Prostate gland (tissue), 2 donors: ENCODE results near the gene HSF4. TPM values are rescaled to one million over a fixed set of nuclear protein-coding genes. Genes with fewer than 3 reads are reported as not detected.

Experiments used
- DNase-seq: peaks from one replicate; pipeline ENCODE4 v3.0.0-alpha.2; 2019; ENCODE audit warnings: low spot score
- H3K27ac ChIP-seq, 2 donors: fragments of 200-600 bp; sonication (generic); 2 replicates each; pipeline ENCODE4 v1.5.1; 2017 to 2019
- H3K27me3 ChIP-seq: fragments of 200-600 bp; sonication (generic); replicated peaks from 2 replicates; pipeline ENCODE4 v1.5.1; 2019; ENCODE audit not compliant: insufficient read depth
- H3K36me3 ChIP-seq, 2 donors: fragments of 200-600 bp; sonication (generic); 1 replicate in 1 of 2; 2 replicates in 1 of 2; pipeline versions ENCODE4 v1.5.1 to v1.8.1; 2017 to 2019
- H3K4me1 ChIP-seq: fragments of 200-600 bp; sonication (generic); replicated peaks from 2 replicates; pipeline ENCODE4 v1.5.1; 2019
- H3K4me3 ChIP-seq, 2 donors: fragments of 200-600 bp; sonication (generic); 2 replicates each; pipeline ENCODE4 v1.5.1; 2017 to 2019
- H3K9me3 ChIP-seq: fragments of 200-600 bp; sonication (generic); 2 replicates; pipeline ENCODE4 v1.5.1; 2017
- POLR2A ChIP-seq: fragments of 450-650 bp; IDR thresholded peaks from one replicate; pipeline ENCODE4 v1.6.1; 2016; ENCODE audit warnings: antibody characterized with exemption, mild to moderate bottlenecking
- POLR2AphosphoS5 ChIP-seq: sonication (generic); formaldehyde crosslinking; IDR thresholded peaks from one replicate; pipeline ENCODE4 v1.6.1; 2017; ENCODE audit warnings: antibody characterized with exemption
- WGBS: methylation state at CpG from one replicate; pipeline ENCODE4 v1.1.5; 2018; 5-methylcytosine and 5-hydroxymethylcytosine counted together
- intact Hi-C: fragments of 100-400 bp; cut with DNase I; formaldehyde crosslinking; loops from one replicate; pipeline ENCODE4 v1.14.2; 2022
- total RNA-seq, 2 donors: library from RNA; depleted of rRNA; stranded (reverse); fragments of >200 nt; gene quantifications; one replicate each; pipeline ENCODE4 v1.1.0, GENCODE V29; 2016
- TF ChIP-seq, protein P1 (sequence below), 4 experiments: fragments of 200-600 bp in 2 of 4; fragments of 450-650 bp in 2 of 4; sonication (generic) in 2 of 4; IDR thresholded peaks; 1 replicate in 3 of 4; 2 replicates in 1 of 4; pipeline ENCODE4 v1.5.1; 2016 to 2019; ENCODE audit warnings: antibody characterized with exemption in 4 of 4, mild to moderate bottlenecking in 2 of 4, moderate library complexity in 2 of 4

The HSF4 gene
- total RNA-seq, 2 donors from 2014 or later = 109 to 137 TPM

DNA sequence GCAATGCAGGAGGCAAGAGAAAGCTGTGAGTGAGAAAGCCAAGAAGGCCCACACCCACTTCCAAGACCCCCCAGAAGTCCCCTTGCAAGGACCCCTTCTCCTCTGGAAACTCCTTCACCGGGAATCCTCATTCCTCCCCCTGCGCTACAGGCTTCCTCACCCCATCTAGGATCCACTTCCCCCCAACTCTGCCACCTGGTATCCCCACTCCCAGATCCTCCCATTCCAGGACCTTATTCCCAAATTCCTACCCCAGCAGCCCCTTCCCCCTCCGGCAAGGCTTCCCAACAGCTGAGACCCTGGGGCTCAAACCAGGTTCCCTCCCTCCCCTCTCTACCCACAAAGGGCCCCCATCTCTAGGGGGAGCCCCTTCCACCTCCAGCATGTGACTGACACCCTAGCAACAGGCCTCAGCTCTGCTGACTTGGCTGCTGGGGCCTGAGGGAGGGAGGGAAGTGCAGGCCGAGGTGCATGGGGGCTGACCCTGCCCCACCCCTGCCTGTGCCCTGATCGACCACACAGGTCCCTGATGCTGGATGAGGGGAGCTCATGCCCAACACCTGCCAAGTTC is 2.1 kb downstream of the HSF4 start:
- intact Hi-C loops = no loop called here
- Histone ChIP-seq H3K36me3 (no peaks in the 10 kb centered on the region), H3K27ac (no peak overlapping the region), H3K9me3 (no peaks in the 10 kb centered on the region), H3K27me3 (no peaks in the 10 kb centered on the region), H3K4me3 (no peak overlapping the region), H3K4me1 (peaks cover 30% of the 10 kb centered on the region)
- WGBS = 84% methylated on average over 5 of the region's 5 CpGs
- TF ChIP-seq, protein P1, sequence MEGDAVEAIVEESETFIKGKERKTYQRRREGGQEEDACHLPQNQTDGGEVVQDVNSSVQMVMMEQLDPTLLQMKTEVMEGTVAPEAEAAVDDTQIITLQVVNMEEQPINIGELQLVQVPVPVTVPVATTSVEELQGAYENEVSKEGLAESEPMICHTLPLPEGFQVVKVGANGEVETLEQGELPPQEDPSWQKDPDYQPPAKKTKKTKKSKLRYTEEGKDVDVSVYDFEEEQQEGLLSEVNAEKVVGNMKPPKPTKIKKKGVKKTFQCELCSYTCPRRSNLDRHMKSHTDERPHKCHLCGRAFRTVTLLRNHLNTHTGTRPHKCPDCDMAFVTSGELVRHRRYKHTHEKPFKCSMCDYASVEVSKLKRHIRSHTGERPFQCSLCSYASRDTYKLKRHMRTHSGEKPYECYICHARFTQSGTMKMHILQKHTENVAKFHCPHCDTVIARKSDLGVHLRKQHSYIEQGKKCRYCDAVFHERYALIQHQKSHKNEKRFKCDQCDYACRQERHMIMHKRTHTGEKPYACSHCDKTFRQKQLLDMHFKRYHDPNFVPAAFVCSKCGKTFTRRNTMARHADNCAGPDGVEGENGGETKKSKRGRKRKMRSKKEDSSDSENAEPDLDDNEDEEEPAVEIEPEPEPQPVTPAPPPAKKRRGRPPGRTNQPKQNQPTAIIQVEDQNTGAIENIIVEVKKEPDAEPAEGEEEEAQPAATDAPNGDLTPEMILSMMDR (IDR thresholded peaks at IDR 0.05) = no peak
- TF ChIP-seq POLR2AphosphoS5 (no peak), POLR2A (no peak)
- no peak for DNase-seq

DNA sequence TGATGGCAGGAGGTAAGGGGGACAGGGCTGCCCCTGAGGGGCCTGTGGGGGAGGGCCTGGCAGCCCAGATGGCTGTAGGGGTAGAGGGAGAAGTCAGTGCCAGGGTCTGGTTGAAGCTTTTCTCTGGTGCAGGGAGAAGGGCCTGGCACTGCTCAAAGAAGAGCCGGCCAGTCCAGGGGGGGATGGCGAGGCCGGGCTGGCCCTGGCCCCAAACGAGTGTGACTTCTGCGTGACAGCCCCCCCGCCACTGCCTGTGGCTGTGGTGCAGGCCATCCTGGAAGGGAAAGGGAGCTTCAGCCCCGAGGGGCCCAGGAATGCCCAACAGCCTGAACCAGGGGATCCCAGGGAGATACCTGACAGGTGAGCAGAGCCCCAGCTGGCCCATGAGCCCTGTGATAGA is 3.0 kb downstream of the HSF4 start:
- H3K36me3 ChIP-seq = no peaks in the 10 kb centered on the region
- H3K9me3 ChIP-seq = no peaks in the 10 kb centered on the region
- no peak for DNase-seq
- no peak overlapping the region for H3K4me3 ChIP-seq
- H3K27ac ChIP-seq = no peak overlapping the region
- TF ChIP-seq POLR2AphosphoS5 (no peak), POLR2A (no peak)
- TF ChIP-seq, protein P1 (IDR thresholded peaks at IDR 0.05) = no peak
- peaks cover 29% of the 10 kb centered on the region for H3K4me1 ChIP-seq
- WGBS = 86% methylated on average over 7 of the region's 7 CpGs
- no peaks in the 10 kb centered on the region for H3K27me3 ChIP-seq
- intact Hi-C loops = no loop called here

DNA sequence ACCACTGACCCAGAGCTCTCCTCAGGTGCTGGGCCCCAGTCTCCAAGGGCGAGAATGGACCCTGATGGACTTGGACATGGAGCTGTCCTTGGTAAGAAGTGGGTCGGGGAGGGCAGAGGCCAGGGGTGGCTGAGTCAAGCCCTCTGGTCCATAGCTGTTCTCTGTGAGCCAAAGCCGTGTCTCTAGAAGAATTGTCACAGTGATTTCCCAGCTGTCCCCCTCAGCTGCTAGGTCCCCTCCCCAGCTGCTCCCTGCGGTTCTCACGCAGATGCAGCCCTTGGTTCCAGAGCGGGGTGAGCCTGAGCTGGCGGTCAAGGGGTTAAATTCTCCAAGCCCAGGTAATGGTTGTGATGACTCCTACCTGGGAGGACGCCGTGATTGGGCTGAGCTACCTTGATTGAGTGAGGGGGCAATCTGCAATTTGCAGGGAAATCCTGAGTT is 4.5 kb downstream of the HSF4 start:
- H3K4me1 ChIP-seq = peaks cover 17% of the 10 kb centered on the region
- no peak overlapping the region for H3K4me3 ChIP-seq
- no peaks in the 10 kb centered on the region for H3K27me3 ChIP-seq
- H3K27ac ChIP-seq = peak overlapping the region; percentile 93 to 96
- intact Hi-C loops = no loop called here
- DNase-seq = no peak
- TF ChIP-seq POLR2A = no peak
- TF ChIP-seq, protein P1 (IDR thresholded peaks at IDR 0.05) = no peak
- no peak for TF ChIP-seq POLR2AphosphoS5
- WGBS = 54% methylated on average over 9 of the region's 9 CpGs
- no peaks in the 10 kb centered on the region for H3K36me3 ChIP-seq
- no peaks in the 10 kb centered on the region for H3K9me3 ChIP-seq

DNA sequence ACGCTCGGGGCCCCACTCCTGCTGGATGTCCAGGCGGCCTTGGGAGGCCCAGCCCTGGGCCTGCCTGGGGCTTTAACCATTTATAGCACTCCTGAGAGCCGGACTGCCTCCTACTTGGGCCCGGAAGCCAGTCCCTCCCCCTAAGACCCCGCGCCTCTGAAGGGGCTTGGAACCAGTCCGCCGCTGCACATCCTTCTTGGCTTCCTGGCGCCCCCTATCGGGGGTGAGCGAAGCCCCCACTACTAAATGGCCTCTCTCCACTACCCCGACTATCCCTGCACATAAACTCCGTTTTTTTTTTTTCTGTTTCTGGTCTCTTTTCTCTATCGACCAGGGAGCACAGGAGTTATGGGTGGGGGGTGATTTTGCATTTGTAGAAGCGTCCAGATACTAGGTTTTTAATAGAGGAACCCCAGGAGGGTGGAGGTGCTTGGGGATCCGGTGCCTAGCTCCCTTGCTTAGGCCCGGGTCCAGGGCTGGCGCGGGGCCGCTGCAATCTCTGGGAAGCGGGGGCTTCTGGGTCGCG is 5.2 kb downstream of the HSF4 start:
- H3K36me3 ChIP-seq = no peaks in the 10 kb centered on the region
- H3K4me1 ChIP-seq = peaks cover 13% of the 10 kb centered on the region
- H3K27me3 ChIP-seq = no peaks in the 10 kb centered on the region
- no peaks in the 10 kb centered on the region for H3K9me3 ChIP-seq
- DNase-seq = no peak
- intact Hi-C loops = no loop called here
- no peak for TF ChIP-seq POLR2AphosphoS5
- TF ChIP-seq, protein P1 (IDR thresholded peaks at IDR 0.05) = peak in 3 of 4 experiments; percentile 20 to 34 (median 29)
- no peak for TF ChIP-seq POLR2A
- WGBS = 8% methylated on average over 24 of the region's 24 CpGs
- peak overlapping the region; percentile 93 to 96 for H3K27ac ChIP-seq
- H3K4me3 ChIP-seq = peak overlapping the region; percentile 42 to 55
